GM18520 (cell line): Measurements from ENCODE around the gene FUT7.

Experiments
- ATAC-seq: cut with Tn5 transposase; IDR thresholded peaks from one replicate; pipeline ENCODE4 v1.9.1; 2021; ENCODE audit not compliant: unreplicated experiment

Gene FUT7

GRCh38 chr9:136985027-136985602 lies 46.8 kb downstream of the FUT7 start:
- ATAC-seq: no peak

GRCh38 chr9:136984464-136985026 lies 47.3 kb downstream of the FUT7 start:
- ATAC-seq: no peak

- ATAC-seq: no peak
Measured at GRCh38 chr9:136983656-136984314, 48.1 kb downstream of the FUT7 start.

GRCh38 chr9:136983167-136983566 lies 48.7 kb downstream of the FUT7 start:
- no peak for ATAC-seq

GRCh38 chr9:136982232-136983051 lies 49.4 kb downstream of the FUT7 start, which contains the start of gene LCNL1:
Gene LCNL1, plus strand, starts transcription at chr9:136982993. Its CDS starts 594 bp downstream, at chr9:136983587.
- ATAC-seq: no peak

GRCh38 chr9:136981588-136982231 lies 50.2 kb downstream of the FUT7 start:
- ATAC-seq: no peak

GRCh38 chr9:136980669-136981478 lies 51.0 kb downstream of the FUT7 start:
- no peak for ATAC-seq
